Measurements from ENCODE around the gene KIAA1671.
"Not testable (repeated sequence)": the region's sequence is repeated elsewhere in the genome, so short reads cannot be mapped to it uniquely, and the experiment has no call there.

The KIAA1671 gene

GRCh38 chr22:25219211-25219689, 266.7 kb downstream of the KIAA1671 start, which contains the start of gene CRYBB2:
Gene CRYBB2, plus strand, starts transcription at chr22:25219639. Its CDS starts 1,791 bp downstream, at chr22:25221430.
- no peak for ATAC-seq (replicated peaks)
- no peak within 1 kb of the TSS for H3K27ac Mint-ChIP-seq

GRCh38 chr22:25219948-25220442, 267.5 kb downstream of the KIAA1671 start:
- Mint-ChIP-seq H3K36me3 (ENCODE audit: insufficient read depth) (peaks cover 2% of the 10 kb centered on the region), H3K9me3 (no peaks in the 10 kb centered on the region), H3K27ac (no peak overlapping the region), H3K27me3 (peaks cover 32 to 61% of the 10 kb centered on the region in 2 donors), H3K4me1 (ENCODE audit: low read depth in 2 of 2) (no peaks in the 10 kb centered on the region), H3K4me3 (no peak overlapping the region)
- DNase-seq (no peak), ATAC-seq (replicated peaks) (no peak)

More at GRCh38 chr22:25219211-25219689, 266.7 kb downstream of the KIAA1671 start, which contains the start of gene CRYBB2:
- Mint-ChIP-seq H3K9me3 (no peaks in the 10 kb centered on the region), H3K36me3 (ENCODE audit: insufficient read depth) (peaks cover 2% of the 10 kb centered on the region), H3K4me3 (no peak within 1 kb of the TSS), H3K4me1 (ENCODE audit: low read depth in 2 of 2) (no peaks in the 10 kb centered on the region), H3K27me3 (peaks cover 32 to 61% of the 10 kb centered on the region in 2 donors)
- no peak for DNase-seq

- Mint-ChIP-seq H3K9me3 (no peaks in the 10 kb centered on the region), H3K27ac (no peak overlapping the region), H3K27me3 (peaks cover 32 to 51% of the 10 kb centered on the region in 2 donors), H3K4me1 (ENCODE audit: low read depth in 2 of 2) (no peaks in the 10 kb centered on the region), H3K4me3 (no peak overlapping the region), H3K36me3 (ENCODE audit: insufficient read depth) (peaks cover 2% of the 10 kb centered on the region)
- DNase-seq (no peak), ATAC-seq (replicated peaks) (no peak)
Measured at GRCh38 chr22:25221790-25222189, 269.3 kb downstream of the KIAA1671 start.

GRCh38 chr22:25223269-25223850, 270.8 kb downstream of the KIAA1671 start:
- ATAC-seq (replicated peaks) (no peak), DNase-seq (no peak)
- H3K4me1 Mint-ChIP-seq (ENCODE audit: low read depth in 2 of 2) = no peaks in the 10 kb centered on the region
- peaks cover 2% of the 10 kb centered on the region for H3K36me3 Mint-ChIP-seq (ENCODE audit: insufficient read depth)
- peaks cover 23 to 47% of the 10 kb centered on the region in 2 donors for H3K27me3 Mint-ChIP-seq
- no peak overlapping the region for H3K27ac Mint-ChIP-seq
- no peaks in the 10 kb centered on the region for H3K9me3 Mint-ChIP-seq
- H3K4me3 Mint-ChIP-seq = no peak overlapping the region

- no peaks in the 10 kb centered on the region for H3K36me3 Mint-ChIP-seq (ENCODE audit: insufficient read depth)
- ATAC-seq (replicated peaks) (no peak), DNase-seq (no peak)
- H3K4me1 Mint-ChIP-seq (ENCODE audit: low read depth in 2 of 2) = peaks cover 0 to 1% of the 10 kb centered on the region in 2 donors
- H3K27ac Mint-ChIP-seq = no peak overlapping the region
- no peaks in the 10 kb centered on the region for H3K9me3 Mint-ChIP-seq
- peaks cover 32 to 52% of the 10 kb centered on the region in 2 donors for H3K27me3 Mint-ChIP-seq
- no peak overlapping the region for H3K4me3 Mint-ChIP-seq
Measured at GRCh38 chr22:25228822-25229221, 276.3 kb downstream of the KIAA1671 start.

- peaks cover 50 to 71% of the 10 kb centered on the region in 2 donors for H3K27me3 Mint-ChIP-seq
- DNase-seq; H3K4me3 Mint-ChIP-seq; H3K27ac Mint-ChIP-seq; H3K4me1 Mint-ChIP-seq (ENCODE audit: low read depth in 2 of 2); ATAC-seq (replicated peaks); H3K36me3 Mint-ChIP-seq (ENCODE audit: insufficient read depth); H3K9me3 Mint-ChIP-seq: not testable (repeated sequence)
Measured at GRCh38 chr22:25230760-25231159, 278.2 kb downstream of the KIAA1671 start.

GRCh38 chr22:25232301-25232700, 279.8 kb downstream of the KIAA1671 start:
- H3K4me3 Mint-ChIP-seq = no peak overlapping the region
- no peaks in the 10 kb centered on the region for H3K9me3 Mint-ChIP-seq
- DNase-seq = no peak
- ATAC-seq (replicated peaks) = no peak
- no peaks in the 10 kb centered on the region for H3K36me3 Mint-ChIP-seq (ENCODE audit: insufficient read depth)
- no peak overlapping the region for H3K27ac Mint-ChIP-seq
- peaks cover 10% of the 10 kb centered on the region in 2 donors for H3K4me1 Mint-ChIP-seq (ENCODE audit: low read depth in 2 of 2)
- H3K27me3 Mint-ChIP-seq = peaks cover 64 to 86% of the 10 kb centered on the region in 2 donors

- H3K27ac Mint-ChIP-seq; H3K9me3 Mint-ChIP-seq; ATAC-seq (replicated peaks); H3K4me3 Mint-ChIP-seq; H3K36me3 Mint-ChIP-seq (ENCODE audit: insufficient read depth); DNase-seq; H3K4me1 Mint-ChIP-seq (ENCODE audit: low read depth in 2 of 2): not testable (repeated sequence)
- peaks cover 68 to 84% of the 10 kb centered on the region in 2 donors for H3K27me3 Mint-ChIP-seq
Measured at GRCh38 chr22:25233706-25234105, 281.2 kb downstream of the KIAA1671 start.

GRCh38 chr22:25235547-25236290, 283.2 kb downstream of the KIAA1671 start:
- no peak overlapping the region for H3K4me3 Mint-ChIP-seq
- no peak overlapping the region for H3K27ac Mint-ChIP-seq
- peaks cover 8 to 10% of the 10 kb centered on the region in 2 donors for H3K4me1 Mint-ChIP-seq (ENCODE audit: low read depth in 2 of 2)
- H3K9me3 Mint-ChIP-seq = no peaks in the 10 kb centered on the region
- H3K27me3 Mint-ChIP-seq = peaks cover 74 to 86% of the 10 kb centered on the region in 2 donors
- H3K36me3 Mint-ChIP-seq (ENCODE audit: insufficient read depth) = no peaks in the 10 kb centered on the region
- DNase-seq (peak; percentile 10 to 39 (median 17)), ATAC-seq (replicated peaks) (peak; percentile 58)

GRCh38 chr22:25236417-25236816, 283.9 kb downstream of the KIAA1671 start:
- Mint-ChIP-seq H3K27ac (no peak overlapping the region), H3K36me3 (ENCODE audit: insufficient read depth) (no peaks in the 10 kb centered on the region), H3K4me1 (ENCODE audit: low read depth in 2 of 2) (peaks cover 8 to 10% of the 10 kb centered on the region in 2 donors), H3K27me3 (peaks cover 80 to 86% of the 10 kb centered on the region in 2 donors), H3K4me3 (no peak overlapping the region), H3K9me3 (no peaks in the 10 kb centered on the region)
- no peak for ATAC-seq (replicated peaks)
- DNase-seq = no peak

- Mint-ChIP-seq H3K27ac (no peak overlapping the region), H3K4me1 (ENCODE audit: low read depth in 2 of 2) (peaks cover 8 to 10% of the 10 kb centered on the region in 2 donors), H3K4me3 (no peak overlapping the region)
Measured at GRCh38 chr22:25237503-25237902, 285.0 kb downstream of the KIAA1671 start.

GRCh38 chr22:25238058-25238457, 285.5 kb downstream of the KIAA1671 start:
- H3K4me1 Mint-ChIP-seq (ENCODE audit: low read depth in 2 of 2); H3K27ac Mint-ChIP-seq; H3K36me3 Mint-ChIP-seq (ENCODE audit: insufficient read depth); H3K9me3 Mint-ChIP-seq; DNase-seq; H3K4me3 Mint-ChIP-seq; ATAC-seq (replicated peaks): not testable (repeated sequence)
- peaks cover 65 to 72% of the 10 kb centered on the region in 2 donors for H3K27me3 Mint-ChIP-seq

More at GRCh38 chr22:25237503-25237902, 285.0 kb downstream of the KIAA1671 start:
- H3K27me3 Mint-ChIP-seq = peaks cover 70 to 77% of the 10 kb centered on the region in 2 donors
- peaks cover 3% of the 10 kb centered on the region for H3K36me3 Mint-ChIP-seq (ENCODE audit: insufficient read depth)
- H3K9me3 Mint-ChIP-seq = no peaks in the 10 kb centered on the region
- ATAC-seq (replicated peaks) = no peak
- no peak for DNase-seq
